A549 (cell line): ENCODE results near the gene CLMN. TPM values are rescaled to one million over a fixed set of nuclear protein-coding genes. Genes with fewer than 3 reads are reported as not detected.

Source experiments
- ATAC-seq, 2 experiments: fragments of 200-7000 bp in 1 of 2; fragments of >200 bp in 1 of 2; cut with Nextera tagmentation in 1 of 2; cut with Tn5 transposase in 1 of 2; 3 replicates each; pipeline versions ENCODE4 v1.8.0 to v1.9.1; 2018 to 2020; ENCODE audit warnings: mild to moderate bottlenecking in 1 of 2, moderate library complexity in 1 of 2
- CTCF ChIA-PET: fragments of 300-600 bp; sonication (Branson Sonifier 250); formaldehyde crosslinking; extraction: SDS; loops from one replicate; lab custom pipeline; 2021; ENCODE audit warnings: antibody characterized with exemption, inconsistent platforms; lab: Yijun Ruan, JAX
- POLR2A ChIA-PET: fragments of 350-600 bp; formaldehyde crosslinking; extraction: SDS; loops from one replicate; lab custom pipeline; 2021; ENCODE audit warnings: antibody characterized with exemption, inconsistent platforms; lab: Yijun Ruan, JAX
- DNase-seq, 2 experiments: peaks; one replicate each; pipeline versions ENCODE4 v3.0.0 to v3.0.0-alpha.2; 2011 to 2016; ENCODE audit warnings: low read depth in 1 of 2, low spot score in 1 of 2
- FAIRE-seq: peaks from 2 replicates; lab custom pipeline; 2011; peaks lifted over from hg19 to GRCh38; lab: Jason Lieb, UNC
- H3K27ac ChIP-seq, 2 experiments: fragments of >200 bp; sonication (Bioruptor Twin); formaldehyde crosslinking; 3 replicates each; pipeline ENCODE4 v1.5.1; 2016 to 2017
- H3K4me1 ChIP-seq: fragments of >200 bp; sonication (Bioruptor Twin); formaldehyde crosslinking; 3 replicates; pipeline ENCODE4 v1.6.1; 2016
- H3K4me2 ChIP-seq: fragments of >200 bp; sonication (Bioruptor Twin); formaldehyde crosslinking; 3 replicates; pipeline ENCODE4 v1.6.1; 2016
- H3K4me3 ChIP-seq: fragments of >200 bp; sonication (Bioruptor Twin); formaldehyde crosslinking; 3 replicates; pipeline ENCODE4 v1.5.1; 2016
- H3K9me3 ChIP-seq: fragments of >200 bp; sonication (Bioruptor Twin); formaldehyde crosslinking; 3 replicates; pipeline ENCODE4 v1.6.1; 2016
- BHLHE40 ChIP-seq: IDR thresholded peaks from 2 replicates; pipeline ENCODE4 v1.6.1; 2012; ENCODE audit warnings: low read depth, low read length, inconsistent platforms
- CBX8 ChIP-seq: fragments of 200-600 bp; sonication (generic); IDR thresholded peaks from 2 replicates; pipeline ENCODE4 v1.6.1; 2016
- CHD4 ChIP-seq: fragments of 200-600 bp; sonication (generic); IDR thresholded peaks from 2 replicates; pipeline ENCODE4 v1.6.1; 2016; ENCODE audit warnings: antibody characterized with exemption, mild to moderate bottlenecking, borderline replicate concordance
- ESRRA ChIP-seq: fragments of 150-350 bp; IDR thresholded peaks from 2 replicates; pipeline ENCODE4 v1.6.1; 2014; ENCODE audit warnings: mild to moderate bottlenecking, low read length, borderline replicate concordance
- FOSB ChIP-seq: fragments of 250-450 bp; sonication (Bioruptor Pico); IDR thresholded peaks from 2 replicates; pipeline ENCODE4 v1.5.0; 2020; ENCODE audit warnings: mild to moderate bottlenecking, moderate library complexity
- FOSL2 ChIP-seq, 2 experiments: fragments of 450-650 bp in 1 of 2; fragments of >200 bp in 1 of 2; sonication (Bioruptor Twin) in 1 of 2; formaldehyde crosslinking; IDR thresholded peaks; 2 replicates each; pipeline versions ENCODE4 v1.5.0 to v1.6.1; 2016 to 2020; ENCODE audit warnings: mild to moderate bottlenecking in 1 of 2, moderate library complexity in 1 of 2
- GATA3 ChIP-seq: IDR thresholded peaks from 2 replicates; pipeline ENCODE4 v1.6.1; 2012; ENCODE audit warnings: borderline replicate concordance
- HEYL ChIP-seq: fragments of 250-450 bp; sonication (Bioruptor Pico); IDR thresholded peaks from 2 replicates; pipeline ENCODE4 v1.8.0; 2021; ENCODE audit warnings: mild to moderate bottlenecking, moderate library complexity
- HOXB5 ChIP-seq: fragments of 250-450 bp; sonication (Bioruptor Pico); IDR thresholded peaks from 2 replicates; pipeline ENCODE4 v1.5.0; 2020; ENCODE audit warnings: mild to moderate bottlenecking, moderate library complexity
- JUN ChIP-seq, 2 experiments: fragments of >200 bp; sonication (Bioruptor Twin); formaldehyde crosslinking; IDR thresholded peaks; 2 replicates in 1 of 2; 3 replicates in 1 of 2; pipeline ENCODE4 v1.6.1; 2016 to 2017
- MAFK ChIP-seq: fragments of 450-650 bp; IDR thresholded peaks from 2 replicates; pipeline ENCODE4 v1.6.1; 2014; ENCODE audit not compliant: partially characterized antibody
- MYC ChIP-seq: IDR thresholded peaks from 2 replicates; pipeline ENCODE4 v1.6.1; 2012; ENCODE audit warnings: mild to moderate bottlenecking, inconsistent platforms, low read length, improper control_type of control experiment, borderline replicate concordance
- PHF8 ChIP-seq: fragments of 200-600 bp; sonication (generic); IDR thresholded peaks from 2 replicates; pipeline ENCODE4 v1.6.1; 2016; ENCODE audit warnings: low read depth, mild to moderate bottlenecking, antibody characterized with exemption, moderate library complexity, borderline replicate concordance
- SMC3 ChIP-seq: fragments of >200 bp; sonication (Bioruptor Twin); formaldehyde crosslinking; IDR thresholded peaks from 3 replicates; pipeline ENCODE4 v1.6.1; 2018; ENCODE audit warnings: inconsistent platforms
- SREBF2 ChIP-seq: fragments of 450-650 bp; IDR thresholded peaks from 2 replicates; pipeline ENCODE4 v1.6.1; 2014; ENCODE audit warnings: mild to moderate bottlenecking, moderate library complexity
- ZC3H11A ChIP-seq: fragments of 450-650 bp; IDR thresholded peaks from 2 replicates; pipeline ENCODE4 v1.6.1; 2014; ENCODE audit warnings: antibody characterized with exemption, mild to moderate bottlenecking
- ZSCAN20 ChIP-seq: fragments of 250-450 bp; sonication (Bioruptor Pico); IDR thresholded peaks from 2 replicates; pipeline ENCODE4 v1.8.0; 2022; ENCODE audit warnings: mild to moderate bottlenecking, moderate library complexity
- WGBS: methylation state at CpG from one replicate; pipeline ENCODE4 v1.1.6; 2017; ENCODE audit errors: missing lambda C conversion rate; 5-methylcytosine and 5-hydroxymethylcytosine counted together
- polyA plus RNA-seq, 4 experiments: library from polyadenylated mRNA; depleted of rRNA in 3 of 4; stranded (reverse); fragments of >200 nt; fragmentation: RNase III in 1 of 4; extraction: RNeasy Plus Mini Kit Qiagen cat#74134 plus additional on column Dnase treatment in 1 of 4; gene quantifications; 2 replicates in 3 of 4; 3 replicates in 1 of 4; pipeline ENCODE4 v1.2.3, GENCODE V29; 2011 to 2017
- TF ChIP-seq, protein P1 (sequence below): fragments of >200 bp; sonication (Bioruptor Twin); formaldehyde crosslinking; IDR thresholded peaks from 2 replicates; pipeline ENCODE4 v1.6.1; 2016
- TF ChIP-seq, protein P2 (sequence below): fragments of 250-450 bp; sonication (Bioruptor Pico); IDR thresholded peaks from 2 replicates; pipeline ENCODE4 v1.5.0; 2020; ENCODE audit warnings: low read depth, mild to moderate bottlenecking, moderate library complexity
- TF ChIP-seq, protein P3 (sequence below): fragments of 200-600 bp; sonication (generic); IDR thresholded peaks from 2 replicates; pipeline ENCODE4 v1.6.1; 2016; ENCODE audit warnings: antibody characterized with exemption, mild to moderate bottlenecking, moderate library complexity
- TF ChIP-seq, protein P4 (sequence below): IDR thresholded peaks from 2 replicates; pipeline ENCODE4 v1.6.1; 2012

Gene CLMN
- polyA plus RNA-seq, 2 of the 4 experiments (the other 2 are of a cell fraction): 2.9 to 10.6 TPM

DNA sequence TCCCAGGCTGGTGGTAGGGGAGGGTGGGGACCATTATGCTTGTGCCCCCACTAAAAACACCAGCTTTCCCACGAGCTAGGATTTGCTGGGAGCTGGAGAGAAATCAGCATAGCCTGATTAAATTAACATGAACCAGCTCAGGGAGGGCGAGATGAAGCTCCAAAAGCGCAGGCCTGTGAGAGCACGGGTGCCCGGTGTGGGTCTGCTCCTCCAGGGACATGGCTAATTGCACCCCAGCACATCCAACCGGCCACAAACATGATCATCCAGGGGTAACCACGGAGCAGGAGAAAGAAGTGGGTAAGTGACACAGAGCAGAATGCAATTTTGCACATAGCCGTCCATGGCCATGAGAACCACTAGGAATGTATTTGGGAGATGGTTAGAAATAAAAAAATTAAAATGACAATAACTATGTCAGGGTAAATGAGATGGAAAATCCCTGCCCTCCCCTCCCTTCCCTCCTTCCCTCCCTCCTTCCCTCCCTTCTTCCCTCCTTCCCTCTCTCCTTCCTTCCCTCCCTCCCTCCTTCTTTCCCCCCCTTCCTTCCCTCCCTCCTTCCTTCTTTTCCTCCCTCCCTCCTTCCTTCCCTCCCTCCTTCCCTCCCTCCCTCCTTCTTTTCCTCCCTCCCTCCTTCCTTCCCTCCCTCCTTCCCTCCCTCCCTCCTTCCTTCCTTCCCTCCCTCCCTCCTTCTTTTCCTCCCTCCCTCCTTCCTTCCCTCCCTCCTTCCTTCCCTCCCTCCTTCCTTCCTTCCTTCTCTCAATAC, 26.9 kb downstream of the CLMN start:
- ATAC-seq (no peak), FAIRE-seq (no peak), DNase-seq (no peak)
- CTCF ChIA-PET: interaction anchor here (0.8 kb wide), 1 partner anchor 131 kb away, joined by 4 read pairs; no protein-coding TSS in a partner anchor
- peak overlapping the region; percentile 43 to 53; a peak in 4 of 6 replicates for H3K27ac ChIP-seq
- no peak overlapping the region for H3K4me3 ChIP-seq
- H3K9me3 ChIP-seq: no peaks in the 10 kb centered on the region
- whole genome bisulfite sequencing: 90% methylated on average over 8 of the region's 8 CpGs
- POLR2A ChIA-PET: interaction anchor here (1.0 kb wide), 1 partner anchor 27 kb away, joined by 4 read pairs; no protein-coding TSS in a partner anchor
- peaks cover 25% of the 10 kb centered on the region for H3K4me1 ChIP-seq
- TF ChIP-seq FOSL2 (IDR thresholded peaks at IDR 0.05): no peak
- TF ChIP-seq FOSL2 (CRISPR knock-in tag; IDR thresholded peaks at IDR 0.05): no peak
- TF ChIP-seq GATA3: no peak
- TF ChIP-seq ZSCAN20 (CRISPR knock-in tag): no peak
- no peak for TF ChIP-seq PHF8
- TF ChIP-seq MAFK: no peak
- no peak for TF ChIP-seq SREBF2
- TF ChIP-seq, protein P1, sequence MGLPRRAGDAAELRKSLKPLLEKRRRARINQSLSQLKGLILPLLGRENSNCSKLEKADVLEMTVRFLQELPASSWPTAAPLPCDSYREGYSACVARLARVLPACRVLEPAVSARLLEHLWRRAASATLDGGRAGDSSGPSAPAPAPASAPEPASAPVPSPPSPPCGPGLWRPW: no peak
- TF ChIP-seq, protein P2, sequence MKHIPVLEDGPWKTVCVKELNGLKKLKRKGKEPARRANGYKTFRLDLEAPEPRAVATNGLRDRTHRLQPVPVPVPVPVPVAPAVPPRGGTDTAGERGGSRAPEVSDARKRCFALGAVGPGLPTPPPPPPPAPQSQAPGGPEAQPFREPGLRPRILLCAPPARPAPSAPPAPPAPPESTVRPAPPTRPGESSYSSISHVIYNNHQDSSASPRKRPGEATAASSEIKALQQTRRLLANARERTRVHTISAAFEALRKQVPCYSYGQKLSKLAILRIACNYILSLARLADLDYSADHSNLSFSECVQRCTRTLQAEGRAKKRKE: no peak
- TF ChIP-seq, protein P3, sequence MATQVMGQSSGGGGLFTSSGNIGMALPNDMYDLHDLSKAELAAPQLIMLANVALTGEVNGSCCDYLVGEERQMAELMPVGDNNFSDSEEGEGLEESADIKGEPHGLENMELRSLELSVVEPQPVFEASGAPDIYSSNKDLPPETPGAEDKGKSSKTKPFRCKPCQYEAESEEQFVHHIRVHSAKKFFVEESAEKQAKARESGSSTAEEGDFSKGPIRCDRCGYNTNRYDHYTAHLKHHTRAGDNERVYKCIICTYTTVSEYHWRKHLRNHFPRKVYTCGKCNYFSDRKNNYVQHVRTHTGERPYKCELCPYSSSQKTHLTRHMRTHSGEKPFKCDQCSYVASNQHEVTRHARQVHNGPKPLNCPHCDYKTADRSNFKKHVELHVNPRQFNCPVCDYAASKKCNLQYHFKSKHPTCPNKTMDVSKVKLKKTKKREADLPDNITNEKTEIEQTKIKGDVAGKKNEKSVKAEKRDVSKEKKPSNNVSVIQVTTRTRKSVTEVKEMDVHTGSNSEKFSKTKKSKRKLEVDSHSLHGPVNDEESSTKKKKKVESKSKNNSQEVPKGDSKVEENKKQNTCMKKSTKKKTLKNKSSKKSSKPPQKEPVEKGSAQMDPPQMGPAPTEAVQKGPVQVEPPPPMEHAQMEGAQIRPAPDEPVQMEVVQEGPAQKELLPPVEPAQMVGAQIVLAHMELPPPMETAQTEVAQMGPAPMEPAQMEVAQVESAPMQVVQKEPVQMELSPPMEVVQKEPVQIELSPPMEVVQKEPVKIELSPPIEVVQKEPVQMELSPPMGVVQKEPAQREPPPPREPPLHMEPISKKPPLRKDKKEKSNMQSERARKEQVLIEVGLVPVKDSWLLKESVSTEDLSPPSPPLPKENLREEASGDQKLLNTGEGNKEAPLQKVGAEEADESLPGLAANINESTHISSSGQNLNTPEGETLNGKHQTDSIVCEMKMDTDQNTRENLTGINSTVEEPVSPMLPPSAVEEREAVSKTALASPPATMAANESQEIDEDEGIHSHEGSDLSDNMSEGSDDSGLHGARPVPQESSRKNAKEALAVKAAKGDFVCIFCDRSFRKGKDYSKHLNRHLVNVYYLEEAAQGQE: no peak
- no peak for TF ChIP-seq ESRRA
- TF ChIP-seq HEYL (CRISPR knock-in tag): no peak
- no peak for TF ChIP-seq BHLHE40
- TF ChIP-seq FOSB (CRISPR knock-in tag): no peak
- no peak for TF ChIP-seq MYC
- TF ChIP-seq ZC3H11A: no peak
- TF ChIP-seq HOXB5 (CRISPR knock-in tag): no peak
- no peak for TF ChIP-seq JUN (IDR thresholded peaks at IDR 0.05)
- no peak for TF ChIP-seq CBX8
- no peak for TF ChIP-seq SMC3
- 0 out of 3 replicates have a peak overlapping the region, but pooled peaks have one; percentile 32 for H3K4me2 ChIP-seq

DNA sequence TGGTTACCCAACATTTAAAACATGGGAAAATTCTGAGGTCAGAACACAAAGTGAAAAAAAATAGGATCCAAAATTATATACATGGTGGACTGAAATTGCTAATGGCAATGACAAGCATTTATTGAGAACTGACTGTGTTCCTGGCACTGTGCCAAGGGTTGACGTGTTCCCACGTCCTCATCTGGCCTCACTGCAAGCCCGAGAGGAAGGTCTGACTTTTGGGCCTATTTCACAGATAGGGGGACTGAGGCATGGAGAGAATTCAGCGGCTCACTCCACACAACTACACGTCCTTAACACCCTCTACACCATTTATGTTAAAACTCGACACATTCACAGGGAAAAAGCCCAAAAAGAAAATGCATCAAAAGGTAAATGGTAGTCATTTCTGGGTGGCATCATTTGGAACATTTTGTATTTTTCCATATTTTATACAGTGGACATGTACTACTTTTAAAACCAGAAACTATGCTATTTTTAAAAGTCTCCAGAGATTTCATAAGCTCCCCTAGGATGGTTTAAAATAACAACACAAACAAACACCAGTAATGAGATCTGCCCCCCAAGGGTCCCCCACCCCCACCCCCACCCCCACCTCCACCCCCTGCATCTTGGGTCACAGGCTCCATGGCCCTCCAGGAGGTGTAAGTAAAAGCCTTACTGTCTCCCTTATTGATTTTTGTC, 27.7 kb downstream of the CLMN start:
- 53% methylated on average over 6 of the region's 6 CpGs for WGBS
- no peak for ATAC-seq
- FAIRE-seq: no peak
- ChIA-PET POLR2A (interaction anchor here (1.0 kb wide), 1 partner anchor 26 kb away, joined by 4 read pairs; no protein-coding TSS in a partner anchor), CTCF (interaction anchor here (0.8 kb wide), 1 partner anchor 130 kb away, joined by 4 read pairs; no protein-coding TSS in a partner anchor)
- Histone ChIP-seq H3K4me1 (peaks cover 25% of the 10 kb centered on the region), H3K4me3 (no peak overlapping the region), H3K4me2 (peak overlapping the region; percentile 32; the same call in 2 of the 3 replicates), H3K27ac (peak overlapping the region; percentile 43 to 53; a peak in 3 of 6 replicates), H3K9me3 (no peaks in the 10 kb centered on the region)
- TF ChIP-seq, protein P4, sequence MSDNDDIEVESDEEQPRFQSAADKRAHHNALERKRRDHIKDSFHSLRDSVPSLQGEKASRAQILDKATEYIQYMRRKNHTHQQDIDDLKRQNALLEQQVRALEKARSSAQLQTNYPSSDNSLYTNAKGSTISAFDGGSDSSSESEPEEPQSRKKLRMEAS: no peak
- TF ChIP-seq, protein P1: no peak
- TF ChIP-seq CHD4: no peak
- peak in 1 of 2 experiments; percentile 50 for DNase-seq
